Measurements from ENCODE around the gene ABCA7. TPM values are rescaled to one million over a fixed set of nuclear protein-coding genes. Genes with fewer than 3 reads are reported as not detected.

The ABCA7 gene
- total RNA-seq, 1 experiment from 2014 or later, result 0.82 TPM

- Histone ChIP-seq H3K27me3 (replicated peaks) (peaks cover 10% of the 10 kb centered on the region), H3K4me3 (no peak overlapping the region), H3K36me3 (no peaks in the 10 kb centered on the region), H3K4me1 (replicated peaks) (no peaks in the 10 kb centered on the region), H3K9me3 (replicated peaks) (0 out of 2 replicates have a peak, but pooled peaks cover 2% of the 10 kb centered on the region), H3K27ac (no peak overlapping the region)
- DNase-seq (ENCODE audit: low read depth in 1 of 2, low spot score in 2 of 2), result no peak
Measured at GRCh38 chr19:1076951-1077350, 37.0 kb downstream of the ABCA7 start.

GRCh38 chr19:1079566-1080111 lies 39.7 kb downstream of the ABCA7 start:
- H3K36me3 ChIP-seq, result no peaks in the 10 kb centered on the region
- 0 out of 2 replicates have a peak, but pooled peaks cover 2% of the 10 kb centered on the region for H3K9me3 ChIP-seq (replicated peaks)
- no peak overlapping the region for H3K27ac ChIP-seq
- H3K4me1 ChIP-seq (replicated peaks), result peaks cover 5% of the 10 kb centered on the region; the same call in 1 of the 2 replicates
- no peak for DNase-seq (ENCODE audit: low read depth in 1 of 2, low spot score in 2 of 2)
- H3K4me3 ChIP-seq, result no peak overlapping the region
- peaks cover 20% of the 10 kb centered on the region; the same call in 1 of the 2 replicates for H3K27me3 ChIP-seq (replicated peaks)

DNA sequence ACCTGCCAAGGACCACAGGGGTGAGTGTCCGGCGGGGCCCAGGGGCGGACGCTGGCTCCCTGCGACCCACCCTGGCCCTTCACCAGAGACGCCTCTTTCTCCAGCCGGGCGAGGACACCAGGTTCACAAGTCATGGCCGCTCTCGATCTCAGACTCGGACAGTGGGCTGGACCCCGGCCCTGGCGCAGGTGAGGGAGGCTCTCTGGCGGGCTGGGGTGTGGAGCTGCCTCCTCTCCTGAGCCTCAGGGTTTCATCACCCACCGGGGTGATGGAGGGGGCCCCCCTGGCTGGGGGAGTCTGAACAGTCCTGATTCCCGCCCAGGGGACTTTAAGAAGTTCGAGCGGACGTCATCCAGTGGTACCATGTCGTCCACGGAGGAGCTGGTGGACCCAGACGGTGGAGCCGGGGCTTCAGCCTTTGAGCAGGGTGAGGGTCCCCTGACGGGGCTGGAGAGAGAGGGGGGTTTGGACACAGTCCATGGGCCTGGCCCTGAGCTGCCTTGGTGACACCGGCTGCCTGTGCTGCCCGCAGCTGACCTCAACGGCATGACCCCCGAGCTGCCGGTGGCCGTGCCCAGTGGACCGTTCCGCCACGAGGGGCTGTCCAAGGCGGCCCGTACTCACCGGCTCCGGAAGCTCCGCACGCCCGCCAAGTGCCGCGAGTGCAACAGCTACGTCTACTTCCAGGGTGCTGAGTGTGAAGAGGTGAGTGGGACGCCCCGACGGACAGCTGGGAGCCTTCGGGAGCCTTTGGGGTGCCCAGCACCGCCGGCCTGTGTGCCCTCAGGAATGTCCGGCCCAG lies 40.7 kb downstream of the ABCA7 start:
- no peak for DNase-seq (ENCODE audit: low read depth in 1 of 2, low spot score in 2 of 2)
- H3K4me3 ChIP-seq, result no peak overlapping the region
- no peak overlapping the region for H3K27ac ChIP-seq

GRCh38 chr19:1081301-1082164 lies 41.6 kb downstream of the ABCA7 start:
- no peak for DNase-seq (ENCODE audit: low read depth in 1 of 2, low spot score in 2 of 2)
- H3K4me1 ChIP-seq (replicated peaks), result peaks cover 5% of the 10 kb centered on the region; the same call in 1 of the 2 replicates
- no peak overlapping the region for H3K27ac ChIP-seq
- 0 out of 2 replicates have a peak, but pooled peaks cover 2% of the 10 kb centered on the region for H3K9me3 ChIP-seq (replicated peaks)
- no peaks in the 10 kb centered on the region for H3K36me3 ChIP-seq
- peaks cover 19% of the 10 kb centered on the region; the same call in 1 of the 2 replicates for H3K27me3 ChIP-seq (replicated peaks)
- no peak overlapping the region for H3K4me3 ChIP-seq

More for the DNA sequence above, 40.7 kb downstream of the ABCA7 start:
- Histone ChIP-seq H3K9me3 (replicated peaks) (0 out of 2 replicates have a peak, but pooled peaks cover 2% of the 10 kb centered on the region), H3K27me3 (replicated peaks) (peaks cover 20% of the 10 kb centered on the region; the same call in 1 of the 2 replicates), H3K36me3 (no peaks in the 10 kb centered on the region), H3K4me1 (replicated peaks) (peaks cover 5% of the 10 kb centered on the region; the same call in 1 of the 2 replicates)

- Histone ChIP-seq H3K9me3 (replicated peaks) (0 out of 2 replicates have a peak, but pooled peaks cover 2% of the 10 kb centered on the region), H3K27ac (no peak overlapping the region), H3K36me3 (peaks cover 2% of the 10 kb centered on the region; the same call in 1 of the 2 replicates), H3K27me3 (replicated peaks) (peaks cover 15% of the 10 kb centered on the region; the same call in 1 of the 2 replicates), H3K4me3 (no peak overlapping the region), H3K4me1 (replicated peaks) (peaks cover 5% of the 10 kb centered on the region; the same call in 1 of the 2 replicates)
- no peak for DNase-seq (ENCODE audit: low read depth in 1 of 2, low spot score in 2 of 2)
Measured at GRCh38 chr19:1082165-1082927, 42.4 kb downstream of the ABCA7 start.

DNA sequence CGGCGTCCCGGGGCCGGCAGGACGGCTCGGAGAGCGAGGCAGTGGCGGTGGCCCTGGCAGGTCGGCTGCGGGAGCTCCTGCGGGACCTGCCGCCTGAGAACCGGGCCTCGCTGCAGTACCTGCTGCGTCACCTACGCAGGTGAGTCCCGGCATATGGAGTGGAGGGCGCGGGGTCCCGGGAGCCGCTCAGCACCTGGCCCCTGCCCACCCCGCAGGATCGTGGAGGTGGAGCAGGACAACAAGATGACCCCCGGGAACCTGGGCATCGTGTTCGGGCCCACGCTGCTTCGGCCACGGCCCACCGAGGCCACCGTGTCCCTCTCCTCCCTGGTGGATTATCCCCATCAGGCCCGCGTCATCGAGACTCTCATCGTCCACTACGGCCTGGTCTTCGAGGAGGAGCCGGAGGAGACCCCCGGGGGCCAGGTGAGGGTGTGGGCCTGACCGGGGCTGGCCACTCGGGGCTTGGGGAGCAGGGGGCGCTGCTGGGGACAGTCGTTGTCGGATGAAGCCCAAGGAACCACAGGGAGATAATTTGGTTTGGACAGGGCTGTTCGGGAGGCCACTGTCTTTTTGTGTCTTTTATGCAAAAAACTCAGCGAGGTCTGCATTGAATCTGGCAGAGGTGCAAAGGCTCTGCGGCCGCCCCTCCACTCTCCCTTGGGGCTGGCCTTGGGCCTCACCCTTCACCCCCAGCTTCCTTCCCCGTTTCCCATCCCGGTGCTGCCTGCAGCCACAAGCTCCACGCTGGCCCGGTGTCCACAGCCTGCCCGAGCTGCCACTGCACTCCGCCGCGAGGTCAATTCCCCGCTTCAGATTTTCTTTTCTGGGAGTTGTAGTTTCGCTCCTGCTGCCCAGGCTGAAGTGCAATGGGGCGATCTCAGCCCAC lies 43.3 kb downstream of the ABCA7 start:
- 0 out of 2 replicates have a peak, but pooled peaks cover 2% of the 10 kb centered on the region for H3K9me3 ChIP-seq (replicated peaks)
- H3K27ac ChIP-seq, result no peak overlapping the region

GRCh38 chr19:1084024-1084868 lies 44.3 kb downstream of the ABCA7 start:
- peaks cover 5% of the 10 kb centered on the region; the same call in 1 of the 2 replicates for H3K4me1 ChIP-seq (replicated peaks)
- 0 out of 2 replicates have a peak, but pooled peaks cover 2% of the 10 kb centered on the region for H3K9me3 ChIP-seq (replicated peaks)
- peaks cover 15% of the 10 kb centered on the region; the same call in 1 of the 2 replicates for H3K27me3 ChIP-seq (replicated peaks)
- peaks cover 19% of the 10 kb centered on the region for H3K36me3 ChIP-seq
- H3K4me3 ChIP-seq, result no peak overlapping the region
- no peak overlapping the region for H3K27ac ChIP-seq
- no peak for DNase-seq (ENCODE audit: low read depth in 1 of 2, low spot score in 2 of 2)

More for the DNA sequence above, 43.3 kb downstream of the ABCA7 start:
- H3K4me3 ChIP-seq, result no peak overlapping the region
- peaks cover 15% of the 10 kb centered on the region; the same call in 1 of the 2 replicates for H3K27me3 ChIP-seq (replicated peaks)
- H3K36me3 ChIP-seq, result peaks cover 8% of the 10 kb centered on the region
- no peak for DNase-seq (ENCODE audit: low read depth in 1 of 2, low spot score in 2 of 2)
- H3K4me1 ChIP-seq (replicated peaks), result peaks cover 5% of the 10 kb centered on the region; the same call in 1 of the 2 replicates

GRCh38 chr19:1085053-1085658 lies 45.2 kb downstream of the ABCA7 start:
- Histone ChIP-seq H3K4me1 (replicated peaks) (peaks cover 5% of the 10 kb centered on the region; the same call in 1 of the 2 replicates), H3K27me3 (replicated peaks) (peaks cover 15% of the 10 kb centered on the region; the same call in 1 of the 2 replicates), H3K27ac (no peak overlapping the region), H3K9me3 (replicated peaks) (0 out of 2 replicates have a peak, but pooled peaks cover 2% of the 10 kb centered on the region), H3K4me3 (no peak overlapping the region), H3K36me3 (peaks cover 24% of the 10 kb centered on the region)
- no peak for DNase-seq (ENCODE audit: low read depth in 1 of 2, low spot score in 2 of 2)

DNA sequence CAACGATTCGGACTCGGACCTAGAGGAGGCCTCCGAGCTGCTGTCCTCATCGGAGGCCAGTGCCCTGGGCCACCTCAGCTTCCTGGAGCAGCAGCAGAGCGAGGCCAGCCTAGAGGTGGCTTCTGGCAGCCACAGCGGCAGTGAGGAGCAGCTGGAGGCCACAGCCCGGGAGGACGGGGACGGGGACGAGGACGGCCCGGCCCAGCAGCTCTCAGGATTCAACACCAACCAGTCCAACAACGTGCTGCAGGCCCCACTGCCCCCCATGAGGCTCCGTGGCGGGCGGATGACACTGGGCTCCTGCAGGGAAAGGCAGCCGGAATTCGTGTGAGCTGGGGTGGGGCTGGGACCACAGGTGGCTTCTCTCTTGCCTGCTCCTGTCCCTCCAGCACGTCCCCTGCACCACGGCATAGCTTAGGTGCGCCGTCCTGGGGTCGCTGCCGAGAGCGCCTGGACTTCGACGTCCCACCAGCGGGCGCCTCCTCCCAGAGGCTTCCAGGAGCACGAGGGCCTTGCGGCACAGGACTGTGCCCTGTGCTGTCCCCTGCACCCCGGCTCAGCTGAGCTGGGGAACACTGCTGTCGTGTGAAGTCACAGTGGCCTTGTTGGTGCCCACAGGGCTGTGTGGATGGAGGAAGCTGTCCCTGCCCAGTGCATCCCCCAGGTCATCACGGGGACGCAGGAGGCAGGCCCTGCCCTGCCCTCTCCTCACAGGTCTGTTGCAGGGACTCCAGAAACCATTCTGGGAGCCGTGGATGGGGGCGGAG lies 46.0 kb downstream of the ABCA7 start:
- Histone ChIP-seq H3K4me1 (replicated peaks) (peaks cover 5% of the 10 kb centered on the region; the same call in 1 of the 2 replicates), H3K4me3 (no peak overlapping the region), H3K9me3 (replicated peaks) (0 out of 2 replicates have a peak, but pooled peaks cover under 1% of the 10 kb centered on the region), H3K27me3 (replicated peaks) (peaks cover 15% of the 10 kb centered on the region; the same call in 1 of the 2 replicates), H3K36me3 (peaks cover 29% of the 10 kb centered on the region), H3K27ac (no peak overlapping the region)
- DNase-seq (ENCODE audit: low read depth in 1 of 2, low spot score in 2 of 2), result no peak

- H3K4me3 ChIP-seq, result no peak overlapping the region
- no peak overlapping the region for H3K27ac ChIP-seq
- H3K9me3 ChIP-seq (replicated peaks), result no peaks in the 10 kb centered on the region
- peaks cover 5% of the 10 kb centered on the region; the same call in 1 of the 2 replicates for H3K4me1 ChIP-seq (replicated peaks)
- no peak for DNase-seq (ENCODE audit: low read depth in 1 of 2, low spot score in 2 of 2)
- peaks cover 15% of the 10 kb centered on the region; the same call in 1 of the 2 replicates for H3K27me3 ChIP-seq (replicated peaks)
- peaks cover 36% of the 10 kb centered on the region for H3K36me3 ChIP-seq
Measured at GRCh38 chr19:1086613-1087012, 46.7 kb downstream of the ABCA7 start.

Measured in SJSA1 (cell line).